ENCODE data around the gene BRF1. TPM values are rescaled to one million over a fixed set of nuclear protein-coding genes. Genes with fewer than 3 reads are reported as not detected.

The BRF1 gene
- total and polyA plus RNA-seq, 2 of the 8 experiments (the other 6 are each of a cell fraction or from before 2014, with no cell fraction given): 7.7 to 18.3 TPM

- H3K4ac ChIP-seq (replicated peaks; ENCODE audit: insufficient read length, low read depth, low read length): no peak overlapping the region
- no peak overlapping the region for H3K23ac ChIP-seq (ENCODE audit: insufficient read length)
- no peak overlapping the region for H2BK120ac ChIP-seq (replicated peaks; ENCODE audit: low read depth, low read length)
- no peaks in the 10 kb centered on the region for H3K79me1 ChIP-seq (ENCODE audit: low read depth, low read length)
- H3K23me2 ChIP-seq (ENCODE audit: low read depth, low read length): peaks cover 2% of the 10 kb centered on the region; the same call in 1 of the 2 replicates
- H3K4me3 ChIP-seq (ENCODE audit: extremely low read depth in 1 of 4, insufficient read depth in 2 of 4, low read depth in 3 of 4, low read length in 4 of 4): no peak overlapping the region
- H2BK20ac ChIP-seq (ENCODE audit: low read length): no peak overlapping the region
- H3K56ac ChIP-seq (replicated peaks; ENCODE audit: insufficient read length, low read depth, low read length): no peak overlapping the region
- no peaks in the 10 kb centered on the region; a peak in 3 of 8 replicates for H3K36me3 ChIP-seq (ENCODE audit: control insufficient read depth in 2 of 4, insufficient read depth in 4 of 4, low read length in 3 of 4)
- no peak overlapping the region for H2BK12ac ChIP-seq (ENCODE audit: low read depth, low read length)
- H3K79me2 ChIP-seq (ENCODE audit: control insufficient read depth in 1 of 2, insufficient read depth in 2 of 2, low read length in 2 of 2): no peaks in the 10 kb centered on the region
- H3K4me1 ChIP-seq (replicated peaks in 1 of 4; ENCODE audit: control insufficient read depth in 3 of 4, insufficient read depth in 4 of 4, low read length in 3 of 4): no peaks in the 10 kb centered on the region
- DNase-seq (ENCODE audit: low read depth in 1 of 2, low spot score in 2 of 2) (no peak), FAIRE-seq (no peak)
- no peak overlapping the region for H4K5ac ChIP-seq (ENCODE audit: insufficient read length, low read depth, low read length)
- no peak overlapping the region for H2BK5ac ChIP-seq (ENCODE audit: low read depth, low read length)
- 92% methylated on average over 26 of the region's 27 CpGs; no CpG with 5 or more reads in 1 of the 2 experiments for WGBS, 2 experiments (ENCODE audit: extremely low coverage in 1 of 2, insufficient coverage in 1 of 2, insufficient read length in 1 of 2, insufficient replicate concordance in 2 of 2, low coverage in 1 of 2, low lambda C conversion rate in 2 of 2, missing lambda C conversion rate in 1 of 2)
- POLR2A ChIA-PET (ENCODE audit: partially characterized antibody): no interaction called here
- no peak overlapping the region for H2AFZ ChIP-seq (ENCODE audit: low read length)
- H2AK5ac ChIP-seq (ENCODE audit: low read depth, low read length): no peak overlapping the region
- no peak overlapping the region for H3K9ac ChIP-seq (replicated peaks in 1 of 4; ENCODE audit: extremely low read depth in 1 of 4, low read depth in 3 of 4, low read length in 3 of 4)
- no peaks in the 10 kb centered on the region for H3K27me3 ChIP-seq (replicated peaks in 1 of 4; ENCODE audit: control insufficient read depth in 3 of 4, extremely low read depth in 1 of 4, insufficient read depth in 3 of 4, low read length in 3 of 4)
- no peak overlapping the region for H3K4me2 ChIP-seq (ENCODE audit: insufficient read depth in 1 of 2, low read depth in 2 of 2, low read length in 2 of 2)
- H4K20me1 ChIP-seq (replicated peaks in 1 of 2; ENCODE audit: control insufficient read depth in 1 of 2, insufficient read depth in 2 of 2, low read length in 2 of 2): peaks cover 0 to 9% of the 10 kb centered on the region in 2 experiments
- H4K8ac ChIP-seq (ENCODE audit: extremely low read depth, insufficient read depth, low read length): no peak overlapping the region; the same call in 1 of the 2 replicates
- no peaks in the 10 kb centered on the region for H3K9me3 ChIP-seq (ENCODE audit: insufficient read depth in 2 of 2, low read depth in 1 of 2, low read length in 1 of 2)
- CTCF ChIA-PET (ENCODE audit: partially characterized antibody): no interaction called here
- H3K27ac ChIP-seq (ENCODE audit: low read depth, low read length): no peak overlapping the region
- no peak overlapping the region for H2BK15ac ChIP-seq (ENCODE audit: low read length)
- H3K14ac ChIP-seq (ENCODE audit: insufficient read length): no peak overlapping the region
- H4K91ac ChIP-seq (replicated peaks; ENCODE audit: insufficient read length, low read length): no peak overlapping the region
- no peak overlapping the region; the same call in 1 of the 2 replicates for H3K18ac ChIP-seq (ENCODE audit: extremely low read depth, low read length)
- no peak for TF ChIP-seq MAFK (IDR thresholded peaks at IDR 0.05; ENCODE audit: low read depth, low read length)
- TF ChIP-seq FOSL1 (IDR thresholded peaks at IDR 0.05; ENCODE audit: insufficient read depth, low read depth, low read length): no peak
- no peak for TF ChIP-seq TAF1 (IDR thresholded peaks at IDR 0.05; ENCODE audit: low read depth, low read length)
- TF ChIP-seq CHD1 (IDR thresholded peaks at IDR 0.05; ENCODE audit: low read depth, low read length): no peak
- TF ChIP-seq RFX5 (IDR thresholded peaks at IDR 0.05; ENCODE audit: borderline replicate concordance, low read depth, low read length): no peak
- TF ChIP-seq JUN (IDR thresholded peaks at IDR 0.05; ENCODE audit: low read depth, low read length): no peak
- no peak for TF ChIP-seq EP300 (IDR thresholded peaks at IDR 0.05; ENCODE audit: borderline replicate concordance in 1 of 2, low read depth in 2 of 2, low read length in 2 of 2)
- no peak for TF ChIP-seq BCL11A (IDR thresholded peaks at IDR 0.05; ENCODE audit: low read depth in 2 of 2, low read length in 2 of 2)
- TF ChIP-seq BACH1 (IDR thresholded peaks at IDR 0.05; ENCODE audit: low read length): no peak
- no peak for TF ChIP-seq RBBP5 (IDR thresholded peaks at IDR 0.05; ENCODE audit: borderline replicate concordance, low read depth, low read length)
- no peak for TF ChIP-seq ATF2 (IDR thresholded peaks at IDR 0.05; ENCODE audit: low read length)
- TF ChIP-seq GTF2F1 (IDR thresholded peaks at IDR 0.05; ENCODE audit: borderline replicate concordance, low read depth, low read length): no peak
Measured at GRCh38 chr14:105221598-105222178, 79.1 kb downstream of the BRF1 start.
